HCT116 (cell line): ENCODE measurements around the gene SELENOK. TPM values are rescaled to one million over a fixed set of nuclear protein-coding genes. Genes with fewer than 3 reads are reported as not detected.
A peak's percentile ranks its signal among the peaks of the same experiment; 100 is the strongest.

Experiments used
- ATAC-seq: fragments of 200-7000 bp; cut with Tn5 transposase; 2 replicates; pipeline ENCODE4 v1.9.1; 2020; ENCODE audit warnings: mild to moderate bottlenecking, moderate library complexity
- BruUV-seq: library from RNA; stranded (reverse); fragments of 400-500 nt; replicated peaks from 2 replicates; lab custom pipeline; 2021; lab: Mats Ljungman, UMichigan
- CTCF ChIA-PET: fragments of 300-600 bp; sonication (Branson Sonifier 250); formaldehyde crosslinking; loops from one replicate; lab custom pipeline; 2021; ENCODE audit warnings: antibody characterized with exemption; lab: Charles Lee
- POLR2A ChIA-PET: fragments of 300-600, 350-600 bp; sonication (Branson Sonifier 250); formaldehyde crosslinking; loops from one replicate; lab custom pipeline; 2021; ENCODE audit warnings: antibody characterized with exemption; lab: Charles Lee
- RAD21 ChIA-PET, 2 experiments: fragments of 300-600 bp; sonication (Branson Sonifier 250); formaldehyde crosslinking; loops; one replicate each; lab custom pipeline; 2023; ENCODE audit warnings: low total read pairs in 2 of 2; ENCODE audit not compliant: uncharacterized antibody in 2 of 2, unreplicated experiment in 2 of 2, low non-redundant PET in 1 of 2; lab: Charles Lee
- DNase-seq: peaks from one replicate; pipeline ENCODE4 v3.0.0-alpha.2; 2010; ENCODE audit warnings: low read depth, low spot score
- H2AFZ ChIP-seq: fragments of 200-600 bp; shearing (Covaris generic), sonication (generic); 2 replicates; pipeline ENCODE4 v1.6.1; 2017; ENCODE audit warnings: low read depth, mixed run types, mixed read lengths, antibody characterized with exemption, low read length; ENCODE audit not compliant: poor library complexity, severe bottlenecking
- H3K27ac ChIP-seq: 2 replicates; pipeline ENCODE4 v1.5.1; 2012; ENCODE audit warnings: low read depth, low read length
- H3K27me3 ChIP-seq: fragments of 200-600 bp; sonication (generic); 2 replicates; pipeline ENCODE4 v1.6.1; 2016; ENCODE audit warnings: mixed run types, low read length, mixed read lengths; ENCODE audit not compliant: insufficient read depth
- H3K36me3 ChIP-seq, 2 experiments: fragments of 200-500 bp in 1 of 2; fragments of 200-600 bp in 1 of 2; sonication (Bioruptor generic) in 1 of 2; sonication (generic) in 1 of 2; 2 replicates each; pipeline versions ENCODE4 v1.5.1 to v1.6.1; 2014 to 2016; ENCODE audit warnings: low read length in 2 of 2, inconsistent platforms in 1 of 2, mixed read lengths in 1 of 2, mixed run types in 1 of 2; ENCODE audit not compliant: insufficient read depth in 2 of 2, control insufficient read depth in 1 of 2
- H3K4me1 ChIP-seq, 2 experiments: fragments of 200-600 bp in 1 of 2; sonication (generic) in 1 of 2; 2 replicates each; pipeline versions ENCODE4 v1.5.1 to v1.6.1; 2012 to 2017; ENCODE audit warnings: low read length in 2 of 2, inconsistent platforms in 1 of 2, mild to moderate bottlenecking in 1 of 2, mixed read lengths in 1 of 2, mixed run types in 1 of 2, moderate library complexity in 1 of 2; ENCODE audit not compliant: insufficient read depth in 2 of 2, control insufficient read depth in 1 of 2
- H3K4me2 ChIP-seq: fragments of 200-600 bp; sonication (generic); 2 replicates; pipeline ENCODE4 v1.6.1; 2017; ENCODE audit warnings: mixed run types, low read length, mixed read lengths
- H3K4me3 ChIP-seq, 2 experiments: fragments of 200-600 bp in 1 of 2; sonication (generic) in 1 of 2; replicated peaks in 1 of 2; 2 replicates each; pipeline ENCODE4 v1.5.1; 2011 to 2016; ENCODE audit warnings: low read length in 2 of 2, control low read depth in 1 of 2, low read depth in 1 of 2, mild to moderate bottlenecking in 1 of 2, mixed read lengths in 1 of 2, mixed run types in 1 of 2
- H3K79me2 ChIP-seq: fragments of 200-600 bp; sonication (generic); 2 replicates; pipeline ENCODE4 v1.6.1; 2017; ENCODE audit warnings: mild to moderate bottlenecking, mixed run types, low read length, moderate library complexity, mixed read lengths; ENCODE audit not compliant: insufficient read depth
- H3K9ac ChIP-seq: fragments of 200-600 bp; sonication (generic); 2 replicates; pipeline ENCODE4 v1.6.1; 2016; ENCODE audit warnings: low read length, mixed read lengths
- H3K9me2 ChIP-seq: fragments of 200-600 bp; sonication (generic), shearing (Covaris generic); 2 replicates; pipeline ENCODE4 v1.6.1; 2017; ENCODE audit warnings: mixed run types, mild to moderate bottlenecking, moderate library complexity; ENCODE audit not compliant: insufficient read depth
- H3K9me3 ChIP-seq, 2 experiments: fragments of 200-500 bp in 1 of 2; fragments of 200-600 bp in 1 of 2; sonication (Bioruptor generic) in 1 of 2; sonication (generic) in 1 of 2; 2 replicates each; pipeline ENCODE4 v1.6.1; 2014 to 2017; ENCODE audit warnings: low read length in 2 of 2, mixed read lengths in 2 of 2, inconsistent platforms in 1 of 2, low read depth in 1 of 2, mild to moderate bottlenecking in 1 of 2, mixed run types in 1 of 2, moderate library complexity in 1 of 2; ENCODE audit not compliant: control insufficient read depth in 1 of 2, insufficient read depth in 1 of 2
- H4K20me1 ChIP-seq: fragments of 200-600 bp; sonication (generic), shearing (Covaris generic); 2 replicates; pipeline ENCODE4 v1.6.1; 2017; ENCODE audit warnings: mixed run types, mild to moderate bottlenecking, moderate library complexity; ENCODE audit not compliant: insufficient read depth
- CBX3 ChIP-seq: IDR thresholded peaks from 2 replicates; pipeline ENCODE4 v1.6.1; 2012; ENCODE audit warnings: low read depth
- CEBPB ChIP-seq: IDR thresholded peaks from 2 replicates; pipeline ENCODE4 v1.6.1; 2012; ENCODE audit warnings: low read depth
- ELF1 ChIP-seq: IDR thresholded peaks from 2 replicates; pipeline ENCODE4 v1.6.1; 2012; ENCODE audit warnings: low read depth, borderline replicate concordance
- EZH2 ChIP-seq: fragments of 200-600 bp; sonication (generic); IDR thresholded peaks from 2 replicates; pipeline ENCODE4 v1.6.1; 2017; ENCODE audit warnings: antibody characterized with exemption, mixed run types
- EZH2phosphoT487 ChIP-seq: fragments of 200-600 bp; IDR thresholded peaks from 2 replicates; pipeline ENCODE4 v1.6.1; 2018; ENCODE audit warnings: antibody characterized with exemption, borderline replicate concordance
- FOSL1 ChIP-seq: IDR thresholded peaks from 2 replicates; pipeline ENCODE4 v1.6.1; 2012; ENCODE audit warnings: low read depth
- JUND ChIP-seq: IDR thresholded peaks from 2 replicates; pipeline ENCODE4 v1.6.1; 2012
- POLR2A ChIP-seq: IDR thresholded peaks from 2 replicates; pipeline ENCODE4 v1.7.0; 2011; ENCODE audit warnings: borderline replicate concordance; ENCODE audit not compliant: insufficient read depth, insufficient read length; ENCODE audit errors: extremely low read depth
- RAD21 ChIP-seq: IDR thresholded peaks from 2 replicates; pipeline ENCODE4 v1.6.1; 2012; ENCODE audit warnings: low read depth, mild to moderate bottlenecking
- SIN3A ChIP-seq: IDR thresholded peaks from 2 replicates; pipeline ENCODE4 v1.6.1; 2012; ENCODE audit warnings: low read depth
- SRF ChIP-seq: IDR thresholded peaks from 2 replicates; pipeline ENCODE4 v1.6.1; 2012; ENCODE audit warnings: low read depth
- TCF7L2 ChIP-seq: IDR thresholded peaks from 2 replicates; pipeline ENCODE4 v1.7.0; 2011; ENCODE audit warnings: borderline replicate concordance, inconsistent platforms; ENCODE audit not compliant: insufficient read depth, insufficient read length; ENCODE audit errors: extremely low read depth
- ZNF274 ChIP-seq: fragments of 200-500 bp; sonication (Bioruptor generic); IDR thresholded peaks from 2 replicates; pipeline ENCODE4 v1.6.1; 2014; ENCODE audit warnings: mild to moderate bottlenecking, low read depth, low read length, inconsistent platforms
- intact Hi-C: fragments of 100-400 bp; cut with micrococcal nuclease; formaldehyde crosslinking; loops from 2 replicates; pipeline ENCODE4 v1.10.0; 2022
- total RNA-seq: library from RNA; stranded (reverse); gene quantifications from one replicate; pipeline ENCODE4 v1.2.1, GENCODE V29; 2021; ENCODE audit not compliant: unreplicated experiment
- TF ChIP-seq, protein P1 (sequence below): IDR thresholded peaks from 2 replicates; pipeline ENCODE4 v1.6.1; 2012; ENCODE audit warnings: low read depth
- TF ChIP-seq, protein P2 (sequence below): IDR thresholded peaks from 2 replicates; pipeline ENCODE4 v1.6.1; 2012
- TF ChIP-seq, protein P3 (sequence below): IDR thresholded peaks from 2 replicates; pipeline ENCODE4 v1.6.1; 2011; ENCODE audit warnings: mild to moderate bottlenecking, low read length, moderate library complexity; ENCODE audit not compliant: insufficient replicate concordance; ENCODE audit errors: extremely low read depth

SELENOK gene
- total RNA-seq, 1 experiment from 2014 or later, result 35.1 TPM

DNA sequence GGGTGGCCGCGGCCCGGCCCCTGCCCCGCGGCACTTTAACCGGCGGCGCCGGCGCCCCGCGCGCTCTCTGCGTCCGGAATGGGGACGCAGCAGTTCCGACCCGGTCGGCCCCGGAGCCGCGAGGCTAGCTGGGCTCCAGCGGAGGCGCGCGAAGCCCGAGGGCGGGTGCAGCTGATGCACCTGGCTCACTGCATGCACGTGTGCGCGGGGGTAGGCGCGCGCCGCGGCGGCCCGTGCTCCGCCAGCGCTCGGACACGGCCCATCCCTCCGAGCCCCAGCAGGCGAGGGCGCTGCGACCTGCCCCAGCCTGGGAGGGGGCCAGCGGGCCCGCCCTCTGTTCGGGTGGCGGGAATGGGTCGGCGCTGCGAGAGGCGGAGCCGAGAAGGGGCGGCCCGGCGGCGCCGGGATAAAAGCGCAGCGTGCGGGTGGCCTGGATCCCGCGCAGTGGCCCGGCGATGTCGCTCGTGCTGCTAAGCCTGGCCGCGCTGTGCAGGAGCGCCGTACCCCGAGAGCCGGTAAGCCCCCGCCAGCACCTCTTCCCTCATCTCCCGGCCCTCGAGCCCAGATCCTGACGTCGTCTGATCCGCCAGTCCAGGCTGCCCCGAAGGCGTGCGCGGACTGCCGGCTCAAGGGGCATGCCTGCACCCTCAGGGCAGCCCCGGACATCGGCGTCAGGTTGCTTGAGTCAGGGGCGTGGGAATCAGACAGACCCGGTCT lies 45.4 kb downstream of the SELENOK start, which contains the start of the genes CHDH and IL17RB (continued):
- TF ChIP-seq, protein P1, sequence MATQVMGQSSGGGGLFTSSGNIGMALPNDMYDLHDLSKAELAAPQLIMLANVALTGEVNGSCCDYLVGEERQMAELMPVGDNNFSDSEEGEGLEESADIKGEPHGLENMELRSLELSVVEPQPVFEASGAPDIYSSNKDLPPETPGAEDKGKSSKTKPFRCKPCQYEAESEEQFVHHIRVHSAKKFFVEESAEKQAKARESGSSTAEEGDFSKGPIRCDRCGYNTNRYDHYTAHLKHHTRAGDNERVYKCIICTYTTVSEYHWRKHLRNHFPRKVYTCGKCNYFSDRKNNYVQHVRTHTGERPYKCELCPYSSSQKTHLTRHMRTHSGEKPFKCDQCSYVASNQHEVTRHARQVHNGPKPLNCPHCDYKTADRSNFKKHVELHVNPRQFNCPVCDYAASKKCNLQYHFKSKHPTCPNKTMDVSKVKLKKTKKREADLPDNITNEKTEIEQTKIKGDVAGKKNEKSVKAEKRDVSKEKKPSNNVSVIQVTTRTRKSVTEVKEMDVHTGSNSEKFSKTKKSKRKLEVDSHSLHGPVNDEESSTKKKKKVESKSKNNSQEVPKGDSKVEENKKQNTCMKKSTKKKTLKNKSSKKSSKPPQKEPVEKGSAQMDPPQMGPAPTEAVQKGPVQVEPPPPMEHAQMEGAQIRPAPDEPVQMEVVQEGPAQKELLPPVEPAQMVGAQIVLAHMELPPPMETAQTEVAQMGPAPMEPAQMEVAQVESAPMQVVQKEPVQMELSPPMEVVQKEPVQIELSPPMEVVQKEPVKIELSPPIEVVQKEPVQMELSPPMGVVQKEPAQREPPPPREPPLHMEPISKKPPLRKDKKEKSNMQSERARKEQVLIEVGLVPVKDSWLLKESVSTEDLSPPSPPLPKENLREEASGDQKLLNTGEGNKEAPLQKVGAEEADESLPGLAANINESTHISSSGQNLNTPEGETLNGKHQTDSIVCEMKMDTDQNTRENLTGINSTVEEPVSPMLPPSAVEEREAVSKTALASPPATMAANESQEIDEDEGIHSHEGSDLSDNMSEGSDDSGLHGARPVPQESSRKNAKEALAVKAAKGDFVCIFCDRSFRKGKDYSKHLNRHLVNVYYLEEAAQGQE, result no peak
- no peak for TF ChIP-seq RAD21
- peak; percentile 37 for TF ChIP-seq POLR2A
- no peak for TF ChIP-seq FOSL1
- TF ChIP-seq ZNF274, result no peak
- no peak for TF ChIP-seq EZH2phosphoT487
- TF ChIP-seq ELF1, result no peak
- TF ChIP-seq SRF, result no peak
- no peak for TF ChIP-seq CEBPB

DNA sequence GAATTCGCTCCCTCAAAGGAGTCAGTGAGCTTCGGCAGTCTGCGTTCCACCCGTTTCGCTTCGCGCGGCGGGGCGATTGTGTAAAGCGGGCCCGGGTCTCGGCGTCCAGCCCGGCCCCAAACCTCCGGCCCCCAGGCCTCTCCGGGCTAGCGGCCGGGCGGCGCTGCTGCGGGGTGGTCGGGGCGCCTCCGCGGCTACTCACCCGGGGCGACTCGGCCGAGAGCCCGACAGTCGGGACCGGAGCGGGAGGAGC lies 45.9 kb downstream of the SELENOK start:
- ATAC-seq (no peak), DNase-seq (no peak)
- no peaks in the 10 kb centered on the region for H3K36me3 ChIP-seq
- no peaks in the 10 kb centered on the region for H3K9me3 ChIP-seq
- ChIA-PET CTCF (no interaction called here), POLR2A (interaction anchor here (1.0 to 1.7 kb wide), 2 partner anchors 17 to 46 kb away, joined by 4 read pairs; partner anchors contain the start of gene SELENOK), RAD21 (no interaction called here)
- BruUV-seq, result no TSS peak
- H3K27me3 ChIP-seq, result no peaks in the 10 kb centered on the region
- no peaks in the 10 kb centered on the region for H3K9me2 ChIP-seq
- intact Hi-C loops, result no loop called here
- H3K4me1 ChIP-seq, result peaks cover 39 to 51% of the 10 kb centered on the region in 2 experiments
- no peaks in the 10 kb centered on the region for H4K20me1 ChIP-seq
- peak overlapping the region; percentile 45 to 72 for H3K4me3 ChIP-seq
- H3K79me2 ChIP-seq, result peaks cover 6% of the 10 kb centered on the region; the same call in 1 of the 2 replicates
- H3K27ac ChIP-seq, result peak overlapping the region; percentile 83
- H3K9ac ChIP-seq, result peak overlapping the region; percentile 83
- H2AFZ ChIP-seq, result peak overlapping the region; percentile 56
- peak overlapping the region; percentile 87 for H3K4me2 ChIP-seq
- TF ChIP-seq CBX3 (no peak), FOSL1 (no peak), RAD21 (no peak), TCF7L2 (no peak), EZH2 (no peak), EZH2phosphoT487 (no peak), ZNF274 (no peak), ELF1 (no peak), JUND (no peak), SIN3A (no peak)
- TF ChIP-seq, protein P1, result no peak
- TF ChIP-seq, protein P2, sequence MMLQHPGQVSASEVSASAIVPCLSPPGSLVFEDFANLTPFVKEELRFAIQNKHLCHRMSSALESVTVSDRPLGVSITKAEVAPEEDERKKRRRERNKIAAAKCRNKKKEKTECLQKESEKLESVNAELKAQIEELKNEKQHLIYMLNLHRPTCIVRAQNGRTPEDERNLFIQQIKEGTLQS, result no peak
- TF ChIP-seq, protein P3, sequence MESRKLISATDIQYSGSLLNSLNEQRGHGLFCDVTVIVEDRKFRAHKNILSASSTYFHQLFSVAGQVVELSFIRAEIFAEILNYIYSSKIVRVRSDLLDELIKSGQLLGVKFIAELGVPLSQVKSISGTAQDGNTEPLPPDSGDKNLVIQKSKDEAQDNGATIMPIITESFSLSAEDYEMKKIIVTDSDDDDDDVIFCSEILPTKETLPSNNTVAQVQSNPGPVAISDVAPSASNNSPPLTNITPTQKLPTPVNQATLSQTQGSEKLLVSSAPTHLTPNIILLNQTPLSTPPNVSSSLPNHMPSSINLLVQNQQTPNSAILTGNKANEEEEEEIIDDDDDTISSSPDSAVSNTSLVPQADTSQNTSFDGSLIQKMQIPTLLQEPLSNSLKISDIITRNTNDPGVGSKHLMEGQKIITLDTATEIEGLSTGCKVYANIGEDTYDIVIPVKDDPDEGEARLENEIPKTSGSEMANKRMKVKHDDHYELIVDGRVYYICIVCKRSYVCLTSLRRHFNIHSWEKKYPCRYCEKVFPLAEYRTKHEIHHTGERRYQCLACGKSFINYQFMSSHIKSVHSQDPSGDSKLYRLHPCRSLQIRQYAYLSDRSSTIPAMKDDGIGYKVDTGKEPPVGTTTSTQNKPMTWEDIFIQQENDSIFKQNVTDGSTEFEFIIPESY, result no peak
